ENCODE results near the gene CPAMD8. TPM values are rescaled to one million over a fixed set of nuclear protein-coding genes. Genes with fewer than 3 reads are reported as not detected.

CPAMD8 gene
- total and polyA plus RNA-seq, 2 donors (not counting 1 experiment from before 2014, with no cell fraction given), result 1.1 to 2.7 TPM

- no peak overlapping the region for H2AFZ ChIP-seq (ENCODE audit: insufficient read depth, low read depth, low read length, poor library complexity, severe bottlenecking)
- POLR2A ChIA-PET, result interaction anchor here (0.7 kb wide), 1 partner anchor 27 kb away, joined by 5 read pairs; no protein-coding TSS in a partner anchor
- H3K27ac Mint-ChIP-seq, result no peak overlapping the region
These were observed 140.2 kb downstream of the CPAMD8 start for GRCh38 chr19:16886305-16886880.

GRCh38 chr19:16885166-16885565 lies 141.4 kb downstream of the CPAMD8 start:
- no peak overlapping the region for H2AFZ ChIP-seq (ENCODE audit: insufficient read depth, low read depth, low read length, poor library complexity, severe bottlenecking)
- no peak for ATAC-seq (ENCODE audit: low read depth)
- no peak overlapping the region for H3K4me2 ChIP-seq (replicated peaks; ENCODE audit: low read depth, low read length, poor library complexity, severe bottlenecking)
- peaks cover 0 to 3% of the 10 kb centered on the region in 2 experiments for H3K36me3 ChIP-seq (replicated peaks in 1 of 2; ENCODE audit: control extremely low read depth in 1 of 2, control insufficient read depth in 1 of 2, extremely low read depth in 1 of 2, insufficient read depth in 2 of 2, low read length in 1 of 2)
- peaks cover 0 to 14% (median 5%) of the 10 kb centered on the region in 4 experiments for H3K27me3 ChIP-seq (replicated peaks in 1 of 4; ENCODE audit: control extremely low read depth in 1 of 4, control insufficient read depth in 3 of 4, insufficient read depth in 4 of 4, low read length in 3 of 4)
- Mint-ChIP-seq H3K4me1 (peaks cover 12% of the 10 kb centered on the region), H3K27me3 (peaks cover 3% of the 10 kb centered on the region), H3K9me3 (ENCODE audit: insufficient read depth) (peaks cover 7% of the 10 kb centered on the region), H3K27ac (no peak overlapping the region), H3K4me3 (no peak overlapping the region)
- H3K4me1 ChIP-seq (ENCODE audit: control insufficient read depth in 2 of 2, insufficient read depth in 2 of 2, low read length in 2 of 2), result peaks cover 10 to 15% of the 10 kb centered on the region in 2 donors
- 90% methylated on average over 2 of the region's 5 CpGs for WGBS (ENCODE audit: insufficient coverage)
- H4K20me1 ChIP-seq (ENCODE audit: control insufficient read depth, insufficient read depth, low read length, poor library complexity, severe bottlenecking), result no peaks in the 10 kb centered on the region
- CTCF ChIA-PET, result no interaction called here
- intact Hi-C loops (cut with micrococcal nuclease), result no loop called here
- POLR2A ChIA-PET, result no interaction called here
- TF ChIP-seq CTCF (IDR thresholded peaks at IDR 0.05), result no peak
- TF ChIP-seq EZH2 (IDR thresholded peaks at IDR 0.05; ENCODE audit: borderline replicate concordance, insufficient read depth, low read depth, low read length, poor library complexity, severe bottlenecking), result no peak
- H3K4me3 ChIP-seq (ENCODE audit: control extremely low read depth in 1 of 5, extremely low read depth in 1 of 5, insufficient read depth in 1 of 5, low read depth in 2 of 5, low read length in 4 of 5), result no peak overlapping the region
- H3K27ac ChIP-seq (ENCODE audit: low read length in 2 of 2), result no peak overlapping the region
- peaks cover 0 to 48% (median 24%) of the 10 kb centered on the region in 3 donors for H3K9me3 ChIP-seq (ENCODE audit: control extremely low read depth in 1 of 3, control insufficient read depth in 2 of 3, insufficient read depth in 1 of 3, low read length in 2 of 3)
- no peak overlapping the region for H3K9ac ChIP-seq (ENCODE audit: low read length)
- H3K79me2 ChIP-seq (ENCODE audit: control insufficient read depth, insufficient read depth, low read length), result no peaks in the 10 kb centered on the region
- no peak for DNase-seq

More at GRCh38 chr19:16886305-16886880, 140.2 kb downstream of the CPAMD8 start:
- CTCF ChIA-PET, result no interaction called here
- Histone ChIP-seq H3K36me3 (replicated peaks in 1 of 2; ENCODE audit: control extremely low read depth in 1 of 2, control insufficient read depth in 1 of 2, extremely low read depth in 1 of 2, insufficient read depth in 2 of 2, low read length in 1 of 2) (no peaks in the 10 kb centered on the region), H3K9ac (ENCODE audit: low read length) (no peak overlapping the region), H3K4me3 (ENCODE audit: control extremely low read depth in 1 of 5, extremely low read depth in 1 of 5, insufficient read depth in 1 of 5, low read depth in 2 of 5, low read length in 4 of 5) (no peak overlapping the region), H3K27ac (ENCODE audit: low read length in 2 of 2) (no peak overlapping the region), H3K27me3 (replicated peaks in 1 of 4; ENCODE audit: control extremely low read depth in 1 of 4, control insufficient read depth in 3 of 4, insufficient read depth in 4 of 4, low read length in 3 of 4) (peaks cover 0 to 14% (median 5%) of the 10 kb centered on the region in 4 experiments), H3K4me1 (ENCODE audit: control insufficient read depth in 2 of 2, insufficient read depth in 2 of 2, low read length in 2 of 2) (peaks cover 10 to 18% of the 10 kb centered on the region in 2 donors), H3K79me2 (ENCODE audit: control insufficient read depth, insufficient read depth, low read length) (no peaks in the 10 kb centered on the region), H4K20me1 (ENCODE audit: control insufficient read depth, insufficient read depth, low read length, poor library complexity, severe bottlenecking) (no peaks in the 10 kb centered on the region), H3K4me2 (replicated peaks; ENCODE audit: low read depth, low read length, poor library complexity, severe bottlenecking) (no peak overlapping the region), H3K9me3 (ENCODE audit: control extremely low read depth in 1 of 3, control insufficient read depth in 2 of 3, insufficient read depth in 1 of 3, low read length in 2 of 3) (peaks cover 0 to 36% (median 15%) of the 10 kb centered on the region in 3 donors)
- H3K27me3 Mint-ChIP-seq, result peaks cover 3% of the 10 kb centered on the region
- no peak for TF ChIP-seq CTCF (IDR thresholded peaks at IDR 0.05)
- WGBS (ENCODE audit: insufficient coverage), result 80% methylated on average over 14 of the region's 20 CpGs
- H3K4me1 Mint-ChIP-seq, result peaks cover 18% of the 10 kb centered on the region
- intact Hi-C loops (cut with micrococcal nuclease), result no loop called here
- DNase-seq, result no peak
- no peak overlapping the region for H3K4me3 Mint-ChIP-seq
- peaks cover 7% of the 10 kb centered on the region for H3K9me3 Mint-ChIP-seq (ENCODE audit: insufficient read depth)
- no peak for ATAC-seq (ENCODE audit: low read depth)
